GM12874 (cell line): Measurements from ENCODE around the gene CTH.

Experiments
- TF ChIP-seq, protein P1 (sequence below): IDR thresholded peaks from 2 replicates; pipeline ENCODE4 v1.5.1; 2011; ENCODE audit warnings: low read depth, mild to moderate bottlenecking, control low read depth, low read length, moderate library complexity; ENCODE audit not compliant: insufficient read depth

CTH gene

GRCh38 chr1:70401974-70402373 lies 9.1 kb upstream of the CTH start:
- TF ChIP-seq, protein P1, sequence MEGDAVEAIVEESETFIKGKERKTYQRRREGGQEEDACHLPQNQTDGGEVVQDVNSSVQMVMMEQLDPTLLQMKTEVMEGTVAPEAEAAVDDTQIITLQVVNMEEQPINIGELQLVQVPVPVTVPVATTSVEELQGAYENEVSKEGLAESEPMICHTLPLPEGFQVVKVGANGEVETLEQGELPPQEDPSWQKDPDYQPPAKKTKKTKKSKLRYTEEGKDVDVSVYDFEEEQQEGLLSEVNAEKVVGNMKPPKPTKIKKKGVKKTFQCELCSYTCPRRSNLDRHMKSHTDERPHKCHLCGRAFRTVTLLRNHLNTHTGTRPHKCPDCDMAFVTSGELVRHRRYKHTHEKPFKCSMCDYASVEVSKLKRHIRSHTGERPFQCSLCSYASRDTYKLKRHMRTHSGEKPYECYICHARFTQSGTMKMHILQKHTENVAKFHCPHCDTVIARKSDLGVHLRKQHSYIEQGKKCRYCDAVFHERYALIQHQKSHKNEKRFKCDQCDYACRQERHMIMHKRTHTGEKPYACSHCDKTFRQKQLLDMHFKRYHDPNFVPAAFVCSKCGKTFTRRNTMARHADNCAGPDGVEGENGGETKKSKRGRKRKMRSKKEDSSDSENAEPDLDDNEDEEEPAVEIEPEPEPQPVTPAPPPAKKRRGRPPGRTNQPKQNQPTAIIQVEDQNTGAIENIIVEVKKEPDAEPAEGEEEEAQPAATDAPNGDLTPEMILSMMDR: no peak

- TF ChIP-seq, protein P1: no peak
These were observed 7.3 kb upstream of the CTH start for GRCh38 chr1:70403759-70404158.

- TF ChIP-seq, protein P1: no peak
These were observed 5.2 kb upstream of the CTH start for GRCh38 chr1:70405780-70406416.

DNA sequence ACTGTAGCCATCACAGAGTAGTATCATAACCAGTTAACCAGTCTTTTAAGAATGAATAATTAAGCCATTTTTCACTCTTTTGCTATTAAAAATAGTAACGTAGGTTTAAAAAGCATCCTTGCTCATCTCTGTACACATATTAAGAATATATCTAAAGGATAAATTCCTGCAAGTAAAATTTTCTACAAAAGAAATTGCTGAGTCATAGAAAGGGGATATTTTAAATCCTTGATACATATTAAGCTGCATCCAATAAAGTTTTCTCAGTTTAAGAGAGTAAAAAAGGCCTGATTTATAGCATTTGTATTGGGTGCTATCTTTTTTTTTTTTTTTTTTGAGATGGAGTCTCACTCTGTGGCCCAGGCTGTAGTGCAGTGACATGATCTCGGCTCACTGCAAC lies 1.9 kb upstream of the CTH start:
- TF ChIP-seq, protein P1: no peak

- TF ChIP-seq, protein P1: no peak
These were observed 334 bp downstream of the CTH start for GRCh38 chr1:70411360-70411844.

DNA sequence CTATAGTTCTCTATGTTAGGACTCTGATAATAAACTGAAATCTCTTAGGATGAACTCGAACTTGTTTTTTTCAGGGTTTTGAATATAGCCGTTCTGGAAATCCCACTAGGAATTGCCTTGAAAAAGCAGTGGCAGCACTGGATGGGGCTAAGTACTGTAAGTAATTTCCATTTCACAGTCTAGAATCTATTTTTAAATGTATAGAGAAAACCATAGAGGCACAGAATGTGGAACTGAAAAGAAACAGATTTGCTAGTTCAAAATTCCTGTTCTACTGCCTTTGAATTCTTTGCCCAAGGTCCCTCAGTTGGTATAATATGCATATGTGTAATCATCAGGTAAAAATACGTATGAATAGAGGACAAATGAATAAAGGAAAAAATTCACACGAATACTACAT lies 4.8 kb downstream of the CTH start:
- TF ChIP-seq, protein P1: no peak

DNA sequence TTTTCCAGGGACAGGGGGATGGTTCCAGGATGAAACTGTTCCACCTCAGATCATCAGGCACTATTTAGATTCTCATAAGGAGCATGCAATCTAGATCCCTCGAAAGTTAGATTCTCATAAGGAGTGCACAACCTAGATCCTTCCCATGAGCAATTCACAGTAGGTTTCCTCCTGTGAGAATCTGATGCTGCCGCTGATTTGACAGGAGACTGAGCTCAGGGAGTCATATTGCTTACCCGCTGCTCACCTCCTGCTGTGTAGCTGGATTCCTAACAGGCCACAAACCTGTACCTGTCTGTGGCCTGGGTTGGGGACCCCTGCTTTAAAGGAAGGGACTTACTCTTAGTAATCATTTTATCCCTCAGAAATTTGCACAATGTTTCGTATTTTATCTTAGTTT lies 9.3 kb downstream of the CTH start:
- TF ChIP-seq, protein P1: no peak
